Transverse colon (tissue), 4 donors: Measurements from ENCODE around the gene EML6.

Experiments used
- POLR2AphosphoS5 ChIP-seq, 3 donors: sonication (generic); formaldehyde crosslinking; IDR thresholded peaks; one replicate each; pipeline ENCODE4 v1.6.1; 2016; ENCODE audit warnings: antibody characterized with exemption in 3 of 3
- TF ChIP-seq, protein P1 (sequence below), 5 experiments: fragments of 200-600 bp in 3 of 5; fragments of 450-650 bp in 2 of 5; sonication (generic) in 3 of 5; IDR thresholded peaks; 1 replicate in 2 of 5; 2 replicates in 3 of 5; pipeline ENCODE4 v1.5.1; 2016 to 2017; ENCODE audit warnings: antibody characterized with exemption in 5 of 5, inconsistent platforms in 3 of 5, mild to moderate bottlenecking in 2 of 5, moderate library complexity in 1 of 5

DNA sequence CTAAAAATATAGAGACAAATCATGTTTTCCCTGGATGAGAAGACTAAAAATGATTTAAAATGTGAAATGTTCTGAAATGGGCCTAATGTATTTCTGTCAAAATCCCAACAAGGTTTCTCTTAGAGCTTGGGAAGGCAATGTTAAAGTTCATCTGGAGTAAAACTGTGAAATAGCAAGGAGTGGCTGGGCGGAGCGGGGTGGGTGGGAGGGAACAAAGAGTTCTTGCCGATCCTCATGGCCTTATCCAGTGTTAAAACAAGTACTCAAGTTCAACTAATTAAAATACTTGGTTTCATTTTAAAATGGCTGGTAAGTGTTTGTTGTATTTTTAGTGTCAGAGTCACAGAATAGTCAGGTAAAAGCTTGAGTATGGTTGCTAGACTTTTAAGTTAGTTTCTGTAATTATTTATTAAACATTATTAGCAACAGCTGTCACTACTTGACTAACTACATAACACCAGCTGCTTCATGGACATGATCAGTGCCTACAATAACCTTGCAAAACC lies 239.5 kb downstream of the EML6 start:
- TF ChIP-seq, protein P1, sequence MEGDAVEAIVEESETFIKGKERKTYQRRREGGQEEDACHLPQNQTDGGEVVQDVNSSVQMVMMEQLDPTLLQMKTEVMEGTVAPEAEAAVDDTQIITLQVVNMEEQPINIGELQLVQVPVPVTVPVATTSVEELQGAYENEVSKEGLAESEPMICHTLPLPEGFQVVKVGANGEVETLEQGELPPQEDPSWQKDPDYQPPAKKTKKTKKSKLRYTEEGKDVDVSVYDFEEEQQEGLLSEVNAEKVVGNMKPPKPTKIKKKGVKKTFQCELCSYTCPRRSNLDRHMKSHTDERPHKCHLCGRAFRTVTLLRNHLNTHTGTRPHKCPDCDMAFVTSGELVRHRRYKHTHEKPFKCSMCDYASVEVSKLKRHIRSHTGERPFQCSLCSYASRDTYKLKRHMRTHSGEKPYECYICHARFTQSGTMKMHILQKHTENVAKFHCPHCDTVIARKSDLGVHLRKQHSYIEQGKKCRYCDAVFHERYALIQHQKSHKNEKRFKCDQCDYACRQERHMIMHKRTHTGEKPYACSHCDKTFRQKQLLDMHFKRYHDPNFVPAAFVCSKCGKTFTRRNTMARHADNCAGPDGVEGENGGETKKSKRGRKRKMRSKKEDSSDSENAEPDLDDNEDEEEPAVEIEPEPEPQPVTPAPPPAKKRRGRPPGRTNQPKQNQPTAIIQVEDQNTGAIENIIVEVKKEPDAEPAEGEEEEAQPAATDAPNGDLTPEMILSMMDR (IDR thresholded peaks at IDR 0.05), result no peak
- no peak for TF ChIP-seq POLR2AphosphoS5 (IDR thresholded peaks at IDR 0.05)
